Loucy (cell line): Measurements from ENCODE around the gene ARGLU1.

Experiments used
- CTCF ChIP-seq: fragments of 200-600 bp; sonication (generic); conservative IDR thresholded peaks from 2 replicates; pipeline ENCODE4 v1.5.1; 2014; ENCODE audit warnings: mild to moderate bottlenecking, antibody characterized with exemption, low read length
- EZH2phosphoT487 ChIP-seq: fragments of 200-600 bp; IDR thresholded peaks from 2 replicates; pipeline ENCODE4 v1.6.1; 2018; ENCODE audit warnings: antibody characterized with exemption, mild to moderate bottlenecking, moderate library complexity, borderline replicate concordance

GRCh38 chr13:106599875-106600797, 32.2 kb upstream of the ARGLU1 start:
- TF ChIP-seq CTCF = no peak
- no peak for TF ChIP-seq EZH2phosphoT487
